H9 (cell line): Measurements from ENCODE around the gene IGSF9. TPM values are rescaled to one million over a fixed set of nuclear protein-coding genes. Genes with fewer than 3 reads are reported as not detected.

Experiments
- DNase-seq: peaks from one replicate; pipeline ENCODE4 v3.0.0-alpha.2; 2017
- H2AFZ ChIP-seq: one replicate; pipeline ENCODE4 v1.6.1; 2013; ENCODE audit warnings: mild to moderate bottlenecking, low read length, control low read depth, moderate library complexity
- H2AK5ac ChIP-seq: 2 replicates; pipeline ENCODE4 v1.6.1; 2013; ENCODE audit warnings: low read length, control low read depth, mixed read lengths; ENCODE audit not compliant: insufficient read length
- H2BK120ac ChIP-seq: one replicate; pipeline ENCODE4 v1.6.1; 2013; ENCODE audit warnings: low read depth, mild to moderate bottlenecking, low read length, control low read depth, inconsistent platforms; ENCODE audit not compliant: poor library complexity, severe bottlenecking
- H2BK12ac ChIP-seq: 2 replicates; pipeline ENCODE4 v1.6.1; 2013; ENCODE audit warnings: low read length, control low read depth, mixed read lengths, low read depth; ENCODE audit not compliant: insufficient read length
- H2BK15ac ChIP-seq: 2 replicates; pipeline ENCODE4 v1.6.1; 2013; ENCODE audit warnings: low read depth, low read length, control low read depth
- H2BK20ac ChIP-seq: one replicate; pipeline ENCODE4 v1.6.1; 2013; ENCODE audit warnings: low read depth, mild to moderate bottlenecking, low read length, control low read depth, inconsistent platforms; ENCODE audit not compliant: poor library complexity, severe bottlenecking
- H2BK5ac ChIP-seq: 2 replicates; pipeline ENCODE4 v1.6.1; 2013; ENCODE audit warnings: low read length, control low read depth, mixed read lengths; ENCODE audit not compliant: insufficient read length
- H3K14ac ChIP-seq: 2 replicates; pipeline ENCODE4 v1.6.1; 2013; ENCODE audit warnings: low read length, control low read depth; ENCODE audit not compliant: insufficient read depth
- H3K18ac ChIP-seq: 2 replicates; pipeline ENCODE4 v1.6.1; 2013; ENCODE audit warnings: low read depth, mild to moderate bottlenecking, mixed read lengths, low read length, control low read depth; ENCODE audit not compliant: insufficient read length
- H3K23ac ChIP-seq: 2 replicates; pipeline ENCODE4 v1.6.1; 2013; ENCODE audit warnings: low read length, control low read depth, mixed read lengths, low read depth; ENCODE audit not compliant: insufficient read length
- H3K23me2 ChIP-seq: 2 replicates; pipeline ENCODE4 v1.6.1; 2013; ENCODE audit warnings: low read depth, mild to moderate bottlenecking, mixed read lengths, low read length, control low read depth; ENCODE audit not compliant: insufficient read length, poor library complexity, severe bottlenecking
- H3K27ac ChIP-seq: 2 replicates; pipeline ENCODE4 v1.5.1; 2013; ENCODE audit warnings: low read length, control low read depth, mixed read lengths, low read depth; ENCODE audit not compliant: insufficient read length
- H3K27me3 ChIP-seq: 2 replicates; pipeline ENCODE4 v1.6.1; 2013; ENCODE audit warnings: low read length, control low read depth, inconsistent platforms; ENCODE audit not compliant: insufficient read depth
- H3K4ac ChIP-seq: 2 replicates; pipeline ENCODE4 v1.6.1; 2013; ENCODE audit warnings: low read depth, mild to moderate bottlenecking, control low read depth, inconsistent platforms, low read length, moderate library complexity
- H3K4me1 ChIP-seq: 2 replicates; pipeline ENCODE4 v1.6.1; 2013; ENCODE audit warnings: low read length, control low read depth, inconsistent platforms; ENCODE audit not compliant: insufficient read depth
- H3K4me2 ChIP-seq: 2 replicates; pipeline ENCODE4 v1.6.1; 2013; ENCODE audit warnings: low read length, control low read depth, mixed read lengths; ENCODE audit not compliant: insufficient read length, insufficient read depth
- H3K56ac ChIP-seq: 2 replicates; pipeline ENCODE4 v1.6.1; 2013; ENCODE audit warnings: low read depth, mild to moderate bottlenecking, mixed read lengths, low read length, control low read depth; ENCODE audit not compliant: insufficient read length
- H3K79me1 ChIP-seq: 2 replicates; pipeline ENCODE4 v1.6.1; 2013; ENCODE audit warnings: low read depth, mild to moderate bottlenecking, moderate library complexity, low read length, control low read depth, inconsistent platforms; ENCODE audit not compliant: insufficient read depth, poor library complexity, severe bottlenecking
- H3K79me2 ChIP-seq: 2 replicates; pipeline ENCODE4 v1.6.1; 2013; ENCODE audit warnings: low read length, control low read depth, inconsistent platforms; ENCODE audit not compliant: insufficient read depth
- H3K9ac ChIP-seq: 2 replicates; pipeline ENCODE4 v1.6.1; 2013; ENCODE audit warnings: low read length, control low read depth, mixed read lengths; ENCODE audit not compliant: insufficient read length; ENCODE audit errors: extremely low read depth
- H3K9me3 ChIP-seq: one replicate; pipeline ENCODE4 v1.6.1; 2013; ENCODE audit warnings: low read depth, low read length, inconsistent platforms; ENCODE audit not compliant: control insufficient read depth
- H3T11ph ChIP-seq: one replicate; pipeline ENCODE4 v1.6.1; 2013; ENCODE audit warnings: mild to moderate bottlenecking, low read length, control low read depth, inconsistent platforms
- H4K20me1 ChIP-seq: one replicate; pipeline ENCODE4 v1.6.1; 2013; ENCODE audit not compliant: control insufficient read depth, insufficient read length, insufficient read depth
- H4K5ac ChIP-seq: 2 replicates; pipeline ENCODE4 v1.6.1; 2013; ENCODE audit warnings: low read depth, mild to moderate bottlenecking, mixed read lengths, low read length, control low read depth; ENCODE audit not compliant: insufficient read length
- H4K8ac ChIP-seq: replicated peaks from 2 replicates; pipeline ENCODE4 v1.6.1; 2013; ENCODE audit warnings: low read length, control low read depth, mixed read lengths, low read depth; ENCODE audit not compliant: insufficient read length
- H4K91ac ChIP-seq: 2 replicates; pipeline ENCODE4 v1.6.1; 2013; ENCODE audit warnings: low read depth, mild to moderate bottlenecking, moderate library complexity, mixed read lengths, low read length, control low read depth; ENCODE audit not compliant: insufficient read length
- H3K27ac Mint-ChIP-seq, 3 experiments: 2 replicates in 2 of 3; 3 replicates in 1 of 3; pipeline ENCODE4 v1.8.0; 2020 to 2021; ENCODE audit warnings: mixed read lengths in 3 of 3, mild to moderate bottlenecking in 1 of 3, moderate library complexity in 1 of 3
- H3K27me3 Mint-ChIP-seq: 2 replicates; pipeline ENCODE4 v1.8.0; 2021; ENCODE audit warnings: low read depth, mild to moderate bottlenecking, moderate library complexity, mixed read lengths
- H3K36me3 Mint-ChIP-seq, 3 experiments: 2 replicates in 2 of 3; 3 replicates in 1 of 3; pipeline ENCODE4 v1.8.0; 2020 to 2021; ENCODE audit warnings: low read depth in 3 of 3, mixed read lengths in 3 of 3; ENCODE audit not compliant: insufficient read depth in 1 of 3
- H3K4me1 Mint-ChIP-seq, 2 experiments: 2 replicates each; pipeline ENCODE4 v1.8.0; 2020; ENCODE audit warnings: mixed read lengths in 2 of 2
- H3K4me3 Mint-ChIP-seq, 2 experiments: 2 replicates in 1 of 2; 3 replicates in 1 of 2; pipeline ENCODE4 v1.8.0; 2020 to 2021; ENCODE audit warnings: mild to moderate bottlenecking in 2 of 2, mixed read lengths in 2 of 2, moderate library complexity in 1 of 2
- H3K9me3 Mint-ChIP-seq, 2 experiments: 2 replicates in 1 of 2; 3 replicates in 1 of 2; pipeline ENCODE4 v1.8.0; 2020; ENCODE audit warnings: mild to moderate bottlenecking in 2 of 2, mixed read lengths in 2 of 2, moderate library complexity in 1 of 2
- CTCF ChIP-seq: fragments of 200-600 bp; sonication (generic); conservative IDR thresholded peaks from 3 replicates; pipeline ENCODE4 v1.8.0; 2021; ENCODE audit warnings: antibody characterized with exemption, mild to moderate bottlenecking
- WGBS: extraction: QIAGEN DNeasy Blood & Tissue Kit; methylation state at CpG from one replicate; pipeline ENCODE4 v1.1.7; 2013; ENCODE audit warnings: missing lambda C conversion rate, low lambda C conversion rate, mixed read lengths; ENCODE audit not compliant: insufficient read length; ENCODE audit errors: extremely low coverage; 5-methylcytosine and 5-hydroxymethylcytosine counted together
- total RNA-seq: library from RNA; stranded (reverse); gene quantifications from 2 replicates; pipeline ENCODE4 v1.2.1, GENCODE V29; 2021

Gene IGSF9
- total RNA-seq, 1 experiment from 2014 or later, result 11.3 TPM

- Histone ChIP-seq H3K79me1 (no peaks in the 10 kb centered on the region), H3K4me1 (peaks cover 2% of the 10 kb centered on the region; the same call in 1 of the 2 replicates), H3K23ac (no peak overlapping the region), H2BK12ac (no peak overlapping the region), H2BK5ac (no peak overlapping the region), H3K4me2 (no peak overlapping the region), H2BK20ac (no peak overlapping the region), H2AFZ (no peak overlapping the region), H4K91ac (no peak overlapping the region), H3T11ph (no peak overlapping the region), H4K5ac (no peak overlapping the region), H3K18ac (no peak overlapping the region), H3K14ac (no peak overlapping the region), H3K56ac (no peak overlapping the region), H3K4ac (no peak overlapping the region), H3K9ac (no peak overlapping the region), H2AK5ac (no peak overlapping the region), H4K8ac (no peak overlapping the region), H2BK120ac (no peak overlapping the region), H3K79me2 (no peaks in the 10 kb centered on the region), H2BK15ac (no peak overlapping the region), H3K27me3 (no peaks in the 10 kb centered on the region), H3K27ac (no peak overlapping the region), H4K20me1 (no peaks in the 10 kb centered on the region), H3K23me2 (no peaks in the 10 kb centered on the region), H3K9me3 (no peaks in the 10 kb centered on the region)
- no peak for TF ChIP-seq CTCF
- Mint-ChIP-seq H3K27me3 (peaks cover 3% of the 10 kb centered on the region), H3K4me3 (no peak overlapping the region), H3K4me1 (peaks cover 7 to 10% of the 10 kb centered on the region in 2 experiments), H3K27ac (no peak overlapping the region), H3K9me3 (no peaks in the 10 kb centered on the region), H3K36me3 (no peaks in the 10 kb centered on the region)
- WGBS, result no CpG with 5 or more reads among the region's 2 CpGs
- no peak for DNase-seq
Observed at GRCh38 chr1:159986093-159986492, 40.7 kb upstream of the IGSF9 start.
